ENCODE data around the gene XPC.

XPC gene

DNA sequence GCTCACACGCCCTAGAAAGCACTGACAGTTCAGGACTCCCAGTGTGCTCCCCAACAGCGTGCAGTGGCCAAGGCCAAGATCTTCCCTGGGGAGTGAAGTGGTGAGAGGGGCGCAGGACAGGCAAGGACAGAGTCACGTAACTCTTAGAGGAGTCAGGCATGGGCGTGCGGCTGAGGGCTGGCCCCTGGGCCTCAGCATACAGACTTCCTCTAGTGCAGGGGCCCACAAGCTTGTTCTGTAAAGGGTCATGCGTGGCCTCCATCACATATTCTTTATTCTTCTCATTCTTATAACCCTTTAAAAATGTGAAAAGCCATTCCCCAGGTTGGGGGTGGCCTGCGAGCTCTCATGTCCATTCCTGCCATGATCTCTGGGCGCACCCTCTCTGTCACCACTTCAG is 28.3 kb downstream of the XPC start:
- H2AFZ ChIP-seq (ENCODE audit: low read depth, low read length, severe bottlenecking): no peak overlapping the region
- H3K27me3 ChIP-seq (ENCODE audit: low read length): no peaks in the 10 kb centered on the region
- H3K9me3 ChIP-seq (ENCODE audit: insufficient read depth, low read length): no peaks in the 10 kb centered on the region
- no peaks in the 10 kb centered on the region for H3K9me2 ChIP-seq (replicated peaks; ENCODE audit: insufficient read depth, low read length)
- no peak overlapping the region for H3K9ac ChIP-seq (ENCODE audit: low read length)
- no peaks in the 10 kb centered on the region for H3F3A ChIP-seq (ENCODE audit: insufficient read depth)
- H3K27ac ChIP-seq (ENCODE audit: low read depth, low read length): no peak overlapping the region
- no peaks in the 10 kb centered on the region for H3K79me2 ChIP-seq (ENCODE audit: insufficient read depth, low read length)
- no peak overlapping the region for H3K4me2 ChIP-seq (ENCODE audit: low read depth, low read length, poor library complexity, severe bottlenecking)
- H3K36me3 ChIP-seq (ENCODE audit: low read length): no peaks in the 10 kb centered on the region
- H4K20me1 ChIP-seq (ENCODE audit: low read depth, low read length): no peaks in the 10 kb centered on the region
- TF ChIP-seq, protein P1, sequence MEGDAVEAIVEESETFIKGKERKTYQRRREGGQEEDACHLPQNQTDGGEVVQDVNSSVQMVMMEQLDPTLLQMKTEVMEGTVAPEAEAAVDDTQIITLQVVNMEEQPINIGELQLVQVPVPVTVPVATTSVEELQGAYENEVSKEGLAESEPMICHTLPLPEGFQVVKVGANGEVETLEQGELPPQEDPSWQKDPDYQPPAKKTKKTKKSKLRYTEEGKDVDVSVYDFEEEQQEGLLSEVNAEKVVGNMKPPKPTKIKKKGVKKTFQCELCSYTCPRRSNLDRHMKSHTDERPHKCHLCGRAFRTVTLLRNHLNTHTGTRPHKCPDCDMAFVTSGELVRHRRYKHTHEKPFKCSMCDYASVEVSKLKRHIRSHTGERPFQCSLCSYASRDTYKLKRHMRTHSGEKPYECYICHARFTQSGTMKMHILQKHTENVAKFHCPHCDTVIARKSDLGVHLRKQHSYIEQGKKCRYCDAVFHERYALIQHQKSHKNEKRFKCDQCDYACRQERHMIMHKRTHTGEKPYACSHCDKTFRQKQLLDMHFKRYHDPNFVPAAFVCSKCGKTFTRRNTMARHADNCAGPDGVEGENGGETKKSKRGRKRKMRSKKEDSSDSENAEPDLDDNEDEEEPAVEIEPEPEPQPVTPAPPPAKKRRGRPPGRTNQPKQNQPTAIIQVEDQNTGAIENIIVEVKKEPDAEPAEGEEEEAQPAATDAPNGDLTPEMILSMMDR (IDR thresholded peaks at IDR 0.05; ENCODE audit: insufficient read depth, low read length, poor library complexity, severe bottlenecking): no peak
- TF ChIP-seq EZH2phosphoT487 (conservative IDR thresholded peaks at IDR 0.05; ENCODE audit: low read length): no peak
- H3K4me3 ChIP-seq (ENCODE audit: insufficient read depth, low read length, poor library complexity, severe bottlenecking): no peak overlapping the region

DNA sequence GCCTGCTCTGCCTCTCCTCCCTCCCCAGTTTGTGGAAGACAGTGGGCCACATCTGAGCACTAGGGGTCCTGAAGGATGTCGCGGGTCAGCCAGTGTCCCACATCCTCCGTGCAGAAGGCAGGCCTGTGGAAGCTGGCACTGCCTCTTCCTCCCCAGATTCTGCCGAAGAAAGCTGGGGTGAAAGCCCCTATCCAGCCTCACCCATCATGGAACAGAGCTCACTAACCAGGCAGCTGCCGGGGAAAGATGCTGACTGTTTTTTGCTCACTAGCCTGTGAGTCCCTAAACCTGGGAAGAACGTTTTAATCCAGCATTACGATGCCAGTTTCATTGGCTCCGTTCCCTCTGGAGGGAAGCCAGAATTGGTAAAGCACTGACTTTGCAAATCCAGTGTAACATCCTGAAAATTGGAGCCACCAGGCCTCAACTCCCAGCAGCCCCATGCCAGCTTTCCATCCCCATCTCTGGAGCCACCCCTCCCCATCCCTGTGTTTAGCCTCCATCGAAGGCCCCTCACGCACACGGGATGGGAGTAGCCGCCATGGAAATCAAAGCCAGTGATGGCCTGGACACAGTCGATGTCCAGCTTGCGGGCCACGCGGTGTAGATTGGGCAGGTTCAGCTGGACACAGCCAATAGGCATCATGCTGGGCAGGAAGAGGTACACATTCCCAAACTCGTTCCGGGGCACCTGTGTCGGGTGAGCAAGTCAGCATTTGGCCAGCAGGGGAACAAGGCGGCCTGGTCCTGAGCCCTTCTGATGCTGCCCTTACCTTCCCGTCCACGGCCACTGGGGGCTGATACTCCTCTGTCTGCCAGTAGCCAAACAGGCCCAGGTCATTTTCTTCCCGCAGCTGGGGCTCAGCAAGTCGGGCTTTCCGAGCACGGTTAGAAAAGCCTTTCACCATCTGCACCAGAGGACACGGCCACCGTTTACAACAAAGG is 30.1 kb downstream of the XPC start:
- TF ChIP-seq, protein P1 (IDR thresholded peaks at IDR 0.05; ENCODE audit: insufficient read depth, low read length, poor library complexity, severe bottlenecking): no peak
- no peak for TF ChIP-seq EZH2phosphoT487 (conservative IDR thresholded peaks at IDR 0.05; ENCODE audit: low read length)
- Histone ChIP-seq H3K9me2 (replicated peaks; ENCODE audit: insufficient read depth, low read length) (no peaks in the 10 kb centered on the region), H2AFZ (ENCODE audit: low read depth, low read length, severe bottlenecking) (no peak overlapping the region), H4K20me1 (ENCODE audit: low read depth, low read length) (no peaks in the 10 kb centered on the region), H3F3A (ENCODE audit: insufficient read depth) (no peaks in the 10 kb centered on the region), H3K9me3 (ENCODE audit: insufficient read depth, low read length) (no peaks in the 10 kb centered on the region), H3K79me2 (ENCODE audit: insufficient read depth, low read length) (no peaks in the 10 kb centered on the region), H3K4me2 (ENCODE audit: low read depth, low read length, poor library complexity, severe bottlenecking) (no peak overlapping the region), H3K4me3 (ENCODE audit: insufficient read depth, low read length, poor library complexity, severe bottlenecking) (no peak overlapping the region), H3K27ac (ENCODE audit: low read depth, low read length) (no peak overlapping the region), H3K36me3 (ENCODE audit: low read length) (no peaks in the 10 kb centered on the region), H3K9ac (ENCODE audit: low read length) (no peak overlapping the region), H3K27me3 (ENCODE audit: low read length) (no peaks in the 10 kb centered on the region)

DNA sequence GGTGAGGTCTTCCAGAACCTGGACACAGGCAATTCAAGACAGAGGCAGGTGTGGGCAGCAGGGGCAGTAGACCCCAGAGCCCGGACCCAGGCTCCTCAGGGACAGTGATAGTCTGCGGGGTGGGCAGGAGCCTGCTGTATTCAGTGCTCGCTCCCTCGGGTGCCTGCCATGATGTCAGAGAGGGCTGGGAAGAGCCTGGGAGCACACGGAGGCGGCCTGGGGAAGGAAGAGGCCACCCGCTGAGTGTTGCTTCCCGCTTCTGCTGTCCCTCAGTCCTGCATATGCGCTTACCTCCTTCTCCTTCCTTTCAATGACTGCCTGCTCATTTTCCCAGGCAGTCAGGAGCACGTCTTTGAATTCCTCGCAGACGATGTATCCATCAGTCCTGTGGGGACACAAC is 30.8 kb downstream of the XPC start:
- Histone ChIP-seq H3F3A (ENCODE audit: insufficient read depth) (no peaks in the 10 kb centered on the region), H3K27ac (ENCODE audit: low read depth, low read length) (no peak overlapping the region), H3K9me3 (ENCODE audit: insufficient read depth, low read length) (no peaks in the 10 kb centered on the region), H3K36me3 (ENCODE audit: low read length) (no peaks in the 10 kb centered on the region), H3K9me2 (replicated peaks; ENCODE audit: insufficient read depth, low read length) (no peaks in the 10 kb centered on the region), H3K27me3 (ENCODE audit: low read length) (no peaks in the 10 kb centered on the region), H4K20me1 (ENCODE audit: low read depth, low read length) (no peaks in the 10 kb centered on the region), H3K4me3 (ENCODE audit: insufficient read depth, low read length, poor library complexity, severe bottlenecking) (no peak overlapping the region), H3K9ac (ENCODE audit: low read length) (no peak overlapping the region), H2AFZ (ENCODE audit: low read depth, low read length, severe bottlenecking) (no peak overlapping the region), H3K4me2 (ENCODE audit: low read depth, low read length, poor library complexity, severe bottlenecking) (no peak overlapping the region), H3K79me2 (ENCODE audit: insufficient read depth, low read length) (no peaks in the 10 kb centered on the region)
- TF ChIP-seq EZH2phosphoT487 (conservative IDR thresholded peaks at IDR 0.05; ENCODE audit: low read length): no peak
- TF ChIP-seq, protein P1 (IDR thresholded peaks at IDR 0.05; ENCODE audit: insufficient read depth, low read length, poor library complexity, severe bottlenecking): no peak

All from SU-DHL-6 (cell line).